Skin epidermis (tissue), 12 donors: ENCODE measurements around the gene DSG1.

Source experiments
- H3K27ac ChIP-seq, 21 experiments: fragments of 200-600 bp; sonication (generic) in 11 of 21; one replicate each; pipeline ENCODE4 v1.5.0; 2020; ENCODE audit warnings: mild to moderate bottlenecking in 3 of 21, inconsistent platforms in 2 of 21, moderate library complexity in 2 of 21
- H3K4me3 ChIP-seq, 7 experiments: fragments of 200-600 bp; sonication (generic) in 2 of 7; one replicate each; pipeline ENCODE4 v1.5.0; 2020; ENCODE audit warnings: inconsistent platforms in 2 of 7, mild to moderate bottlenecking in 2 of 7, moderate library complexity in 1 of 7

The DSG1 gene

DNA sequence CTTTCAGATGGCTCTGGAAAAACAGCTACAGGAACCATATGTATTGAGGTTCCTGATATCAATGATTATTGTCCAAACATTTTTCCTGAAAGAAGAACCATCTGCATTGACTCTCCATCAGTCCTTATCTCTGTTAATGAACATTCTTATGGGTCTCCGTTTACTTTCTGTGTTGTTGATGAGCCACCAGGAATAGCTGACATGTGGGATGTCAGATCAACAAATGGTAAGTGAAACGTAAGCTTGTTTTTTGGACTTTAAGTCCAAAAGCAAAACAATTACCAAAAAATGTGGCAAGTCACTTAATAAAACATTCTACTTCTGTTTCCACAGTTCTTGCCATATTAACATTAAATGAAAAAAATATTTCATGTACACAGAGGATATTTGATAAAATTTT is 85.4 kb downstream of the DSG1 start:
- H3K4me3 ChIP-seq: no peak overlapping the region
- no peak overlapping the region for H3K27ac ChIP-seq
